ENCODE results near the gene MYOT.

Gene MYOT, protein sequence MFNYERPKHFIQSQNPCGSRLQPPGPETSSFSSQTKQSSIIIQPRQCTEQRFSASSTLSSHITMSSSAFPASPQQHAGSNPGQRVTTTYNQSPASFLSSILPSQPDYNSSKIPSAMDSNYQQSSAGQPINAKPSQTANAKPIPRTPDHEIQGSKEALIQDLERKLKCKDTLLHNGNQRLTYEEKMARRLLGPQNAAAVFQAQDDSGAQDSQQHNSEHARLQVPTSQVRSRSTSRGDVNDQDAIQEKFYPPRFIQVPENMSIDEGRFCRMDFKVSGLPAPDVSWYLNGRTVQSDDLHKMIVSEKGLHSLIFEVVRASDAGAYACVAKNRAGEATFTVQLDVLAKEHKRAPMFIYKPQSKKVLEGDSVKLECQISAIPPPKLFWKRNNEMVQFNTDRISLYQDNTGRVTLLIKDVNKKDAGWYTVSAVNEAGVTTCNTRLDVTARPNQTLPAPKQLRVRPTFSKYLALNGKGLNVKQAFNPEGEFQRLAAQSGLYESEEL

DNA sequence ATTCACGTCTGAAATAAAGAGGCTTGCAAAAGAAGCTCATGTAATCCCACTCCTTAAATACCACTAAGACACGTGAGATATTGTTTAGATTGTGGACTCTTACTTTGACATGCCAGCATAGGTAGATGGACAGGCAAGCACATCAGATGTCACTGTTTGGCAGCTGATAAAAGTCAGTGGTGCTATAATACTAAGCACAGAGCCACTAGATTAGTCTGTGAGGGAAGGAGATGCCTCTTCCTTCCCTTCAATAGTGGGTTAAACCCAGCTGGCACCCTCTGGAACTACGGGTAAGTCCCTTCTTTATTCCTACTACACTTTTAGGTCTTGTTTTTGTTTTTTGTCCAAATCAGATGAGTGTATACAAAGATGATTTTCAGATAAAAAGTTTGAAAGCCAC is at the start of gene MYOT:
MYOT (plus strand) TSS at position 197 of the 400 bp plus-strand sequence. CDS start 2,792 bp downstream, outside the sequence.
- Mint-ChIP-seq H3K27ac (no peak within 1 kb of the TSS), H3K4me3 (no peak within 1 kb of the TSS), H3K27me3 (no peaks in the 10 kb centered on the region), H3K36me3 (ENCODE audit: low read depth) (peaks cover 2% of the 10 kb centered on the region), H3K9me3 (no peaks in the 10 kb centered on the region), H3K4me1 (no peaks in the 10 kb centered on the region)
- no peak for ATAC-seq
- DNase-seq: no peak

DNA sequence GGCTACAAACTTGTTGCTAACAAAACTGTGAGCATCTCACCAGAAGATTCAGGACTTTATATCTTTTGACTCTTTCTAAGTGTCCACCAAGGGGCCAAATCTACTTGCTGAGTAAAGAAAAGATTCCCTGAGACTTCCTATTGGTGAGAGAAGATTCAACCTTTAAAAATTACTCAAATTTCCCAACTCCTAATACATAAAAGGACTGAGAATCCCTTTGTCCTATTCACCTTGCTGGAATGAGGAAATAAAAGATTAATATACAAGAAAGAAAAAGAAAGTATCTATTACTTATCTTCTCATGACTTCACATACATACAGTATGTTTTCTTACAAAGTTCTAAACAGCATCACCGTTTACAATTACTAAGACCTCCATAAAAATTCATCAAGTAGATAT is 47.9 kb upstream of the MYOT start:
- H3K4me3 Mint-ChIP-seq: no peak overlapping the region
- ATAC-seq (no peak), DNase-seq (no peak)
- H3K4me1 Mint-ChIP-seq: no peaks in the 10 kb centered on the region
- peaks cover 2% of the 10 kb centered on the region for H3K27me3 Mint-ChIP-seq
- H3K36me3 Mint-ChIP-seq (ENCODE audit: low read depth): no peaks in the 10 kb centered on the region
- no peaks in the 10 kb centered on the region for H3K9me3 Mint-ChIP-seq
- no peak overlapping the region for H3K27ac Mint-ChIP-seq

- Mint-ChIP-seq H3K27ac (no peak overlapping the region), H3K9me3 (peaks cover 7% of the 10 kb centered on the region), H3K36me3 (ENCODE audit: low read depth) (peaks cover 4% of the 10 kb centered on the region), H3K4me1 (no peaks in the 10 kb centered on the region), H3K4me3 (no peak overlapping the region), H3K27me3 (peaks cover 3% of the 10 kb centered on the region)
- ATAC-seq: no peak
- DNase-seq: no peak
Observed at GRCh38 chr5:137822158-137822764, 45.4 kb upstream of the MYOT start.

- no peak for DNase-seq
- Mint-ChIP-seq H3K4me1 (no peaks in the 10 kb centered on the region), H3K4me3 (no peak overlapping the region), H3K27me3 (peaks cover 2% of the 10 kb centered on the region), H3K36me3 (ENCODE audit: low read depth) (peaks cover 4% of the 10 kb centered on the region), H3K27ac (no peak overlapping the region), H3K9me3 (peaks cover 7% of the 10 kb centered on the region)
- no peak for ATAC-seq
Observed at GRCh38 chr5:137822984-137823383, 44.7 kb upstream of the MYOT start.

- no peak overlapping the region for H3K27ac Mint-ChIP-seq
- no peak for ATAC-seq
- no peak for DNase-seq
- peaks cover 2% of the 10 kb centered on the region for H3K27me3 Mint-ChIP-seq
- peaks cover 4% of the 10 kb centered on the region for H3K36me3 Mint-ChIP-seq (ENCODE audit: low read depth)
- H3K4me1 Mint-ChIP-seq: no peaks in the 10 kb centered on the region
- H3K9me3 Mint-ChIP-seq: peaks cover 7% of the 10 kb centered on the region
- no peak overlapping the region for H3K4me3 Mint-ChIP-seq
Observed at GRCh38 chr5:137825165-137825564, 42.5 kb upstream of the MYOT start.

DNA sequence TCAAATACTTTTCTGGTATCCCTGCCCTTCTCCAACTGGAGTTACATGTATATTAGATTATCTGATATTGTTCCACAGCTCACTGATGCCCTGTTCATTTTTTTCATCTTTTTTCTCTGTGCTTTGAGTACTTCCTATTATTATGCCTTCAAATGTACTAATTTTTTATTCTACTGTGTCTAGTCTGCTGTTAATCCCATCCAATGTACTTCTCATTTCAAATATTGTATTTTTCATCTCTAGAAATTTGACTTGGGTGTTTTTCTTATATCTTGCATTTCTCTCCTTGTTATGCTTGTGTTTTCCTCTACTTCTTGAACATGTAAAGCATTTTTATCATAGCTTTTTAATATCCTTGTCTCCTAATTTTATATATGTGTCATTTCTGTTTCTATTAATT is 41.6 kb upstream of the MYOT start:
- no peak for ATAC-seq
- H3K36me3 Mint-ChIP-seq (ENCODE audit: low read depth): peaks cover 4% of the 10 kb centered on the region
- H3K4me3 Mint-ChIP-seq: no peak overlapping the region
- no peak overlapping the region for H3K27ac Mint-ChIP-seq
- no peaks in the 10 kb centered on the region for H3K4me1 Mint-ChIP-seq
- DNase-seq: no peak
- H3K9me3 Mint-ChIP-seq: peaks cover 7% of the 10 kb centered on the region
- peaks cover 2% of the 10 kb centered on the region for H3K27me3 Mint-ChIP-seq

- no peaks in the 10 kb centered on the region for H3K4me1 Mint-ChIP-seq
- H3K27me3 Mint-ChIP-seq: peaks cover 2% of the 10 kb centered on the region
- H3K4me3 Mint-ChIP-seq: no peak overlapping the region
- no peak for ATAC-seq
- H3K36me3 Mint-ChIP-seq (ENCODE audit: low read depth): peaks cover 4% of the 10 kb centered on the region
- peaks cover 7% of the 10 kb centered on the region for H3K9me3 Mint-ChIP-seq
- DNase-seq: no peak
- H3K27ac Mint-ChIP-seq: no peak overlapping the region
Observed at GRCh38 chr5:137828180-137828579, 39.5 kb upstream of the MYOT start.

DNA sequence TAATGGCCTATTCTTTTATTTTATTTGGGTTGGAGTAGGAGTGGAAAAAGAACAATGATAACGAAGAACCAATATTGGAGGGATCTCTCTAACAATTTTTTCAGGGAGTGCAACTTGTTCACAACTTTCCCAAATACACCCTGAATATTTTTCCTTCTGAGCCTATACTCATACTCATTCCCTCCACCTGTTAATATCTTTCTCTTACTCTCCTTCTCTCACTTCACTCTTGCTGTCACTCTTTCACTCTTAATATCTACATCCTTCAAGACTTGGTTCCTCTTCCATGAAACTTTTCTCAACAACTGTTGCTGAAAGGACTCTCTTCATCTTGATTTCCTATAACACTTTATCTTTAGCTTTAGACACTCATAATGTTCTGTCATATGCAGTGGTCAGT is 39.0 kb upstream of the MYOT start:
- no peaks in the 10 kb centered on the region for H3K4me1 Mint-ChIP-seq
- no peak for DNase-seq
- peaks cover 2% of the 10 kb centered on the region for H3K27me3 Mint-ChIP-seq
- ATAC-seq: no peak
- peaks cover 7% of the 10 kb centered on the region for H3K9me3 Mint-ChIP-seq
- H3K36me3 Mint-ChIP-seq (ENCODE audit: low read depth): peaks cover 4% of the 10 kb centered on the region
- no peak overlapping the region for H3K4me3 Mint-ChIP-seq
- no peak overlapping the region for H3K27ac Mint-ChIP-seq

DNA sequence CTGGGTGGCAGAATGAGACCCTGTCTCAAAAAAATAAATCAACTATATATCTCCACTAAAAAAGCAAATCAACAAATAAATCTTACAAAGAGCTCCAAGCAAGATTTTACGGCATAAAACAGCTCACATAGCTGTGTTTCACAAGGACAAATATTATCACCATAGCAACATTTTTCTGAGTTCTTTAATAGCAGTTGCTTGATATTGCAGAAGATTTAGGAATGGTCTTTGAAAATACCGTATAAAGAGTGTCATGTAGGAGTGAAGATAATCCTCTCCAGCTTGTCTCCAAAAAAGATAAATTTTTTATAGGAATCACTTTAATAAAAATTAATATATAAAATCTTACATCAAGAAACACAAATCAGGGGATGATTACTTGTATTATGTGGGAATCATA is 36.6 kb upstream of the MYOT start:
- H3K4me3 Mint-ChIP-seq: no peak overlapping the region
- no peak for DNase-seq
- no peak overlapping the region for H3K27ac Mint-ChIP-seq

DNA sequence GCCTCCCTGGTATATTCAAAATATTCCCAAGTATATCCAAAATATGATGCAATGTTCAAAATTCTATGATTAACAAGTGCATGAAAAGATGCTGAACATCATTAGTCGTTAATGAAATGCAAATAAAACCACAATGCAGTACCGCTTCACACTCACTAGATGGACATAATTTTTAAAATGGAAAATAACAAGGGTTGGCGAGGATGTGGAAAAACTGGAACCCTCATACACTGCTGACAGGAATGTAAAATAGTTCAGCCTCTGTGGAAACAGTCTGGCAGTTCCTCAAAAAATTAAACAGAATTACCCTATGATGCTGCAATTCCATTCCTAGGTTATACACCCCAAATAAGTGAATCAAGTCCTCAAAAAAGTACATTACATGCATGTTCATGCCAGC is 36.1 kb upstream of the MYOT start:
- ATAC-seq: no peak

More for the DNA sequence above, 36.6 kb upstream of the MYOT start:
- no peak for ATAC-seq
- H3K4me1 Mint-ChIP-seq: no peaks in the 10 kb centered on the region
- peaks cover 2% of the 10 kb centered on the region for H3K36me3 Mint-ChIP-seq (ENCODE audit: low read depth)
- peaks cover 5% of the 10 kb centered on the region for H3K9me3 Mint-ChIP-seq
- peaks cover 2% of the 10 kb centered on the region for H3K27me3 Mint-ChIP-seq

DNA sequence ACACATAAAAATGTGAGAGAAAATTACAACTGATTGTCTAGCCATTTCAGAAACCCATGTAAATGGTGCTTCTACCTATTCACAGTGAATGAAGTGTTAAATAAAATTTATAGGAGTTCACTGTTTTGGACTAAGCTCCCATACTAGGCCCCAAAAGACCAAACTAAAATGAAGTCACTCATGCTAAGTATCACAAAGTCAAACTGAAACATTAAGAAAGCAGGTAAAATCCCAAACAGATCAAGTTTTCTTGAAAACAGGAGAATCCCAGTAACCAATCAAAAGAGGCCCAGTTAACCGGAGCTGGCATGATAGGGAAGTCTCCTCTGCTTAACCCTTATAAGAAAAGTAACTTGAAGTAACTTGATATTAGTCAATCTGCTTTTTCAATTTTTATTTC is 35.2 kb upstream of the MYOT start:
- Mint-ChIP-seq H3K4me1 (no peaks in the 10 kb centered on the region), H3K36me3 (ENCODE audit: low read depth) (no peaks in the 10 kb centered on the region), H3K27ac (no peak overlapping the region), H3K9me3 (no peaks in the 10 kb centered on the region), H3K4me3 (no peak overlapping the region), H3K27me3 (no peaks in the 10 kb centered on the region)
- no peak for DNase-seq
- no peak for ATAC-seq

More for the DNA sequence above, 36.1 kb upstream of the MYOT start:
- no peak overlapping the region for H3K27ac Mint-ChIP-seq
- peaks cover 2% of the 10 kb centered on the region for H3K27me3 Mint-ChIP-seq
- H3K36me3 Mint-ChIP-seq (ENCODE audit: low read depth): no peaks in the 10 kb centered on the region
- no peak overlapping the region for H3K4me3 Mint-ChIP-seq
- peaks cover under 1% of the 10 kb centered on the region for H3K9me3 Mint-ChIP-seq
- no peaks in the 10 kb centered on the region for H3K4me1 Mint-ChIP-seq
- DNase-seq: no peak

DNA sequence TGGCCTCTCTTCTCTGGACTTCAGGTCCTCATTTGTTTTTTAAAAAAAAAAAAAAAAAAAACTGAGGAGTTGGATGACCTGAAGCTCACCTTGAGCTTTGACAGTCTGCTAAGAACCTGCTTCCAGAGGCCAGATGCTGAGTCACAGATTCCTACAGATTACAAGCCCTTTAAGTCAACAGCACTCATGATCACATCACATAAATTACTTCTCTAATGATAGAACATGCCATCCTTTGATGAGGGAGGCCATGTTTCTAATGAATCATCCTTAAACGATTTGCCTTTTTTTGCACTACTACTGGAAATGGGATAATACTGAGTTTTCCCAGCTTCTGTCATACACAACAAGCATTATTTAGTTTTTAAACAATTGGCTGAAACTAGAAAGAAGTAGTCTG is 34.2 kb upstream of the MYOT start:
- DNase-seq: no peak
- Mint-ChIP-seq H3K4me3 (no peak overlapping the region), H3K36me3 (ENCODE audit: low read depth) (no peaks in the 10 kb centered on the region), H3K4me1 (no peaks in the 10 kb centered on the region), H3K27me3 (no peaks in the 10 kb centered on the region), H3K27ac (no peak overlapping the region), H3K9me3 (no peaks in the 10 kb centered on the region)
- no peak for ATAC-seq

- Mint-ChIP-seq H3K27ac (no peak overlapping the region), H3K4me3 (no peak overlapping the region), H3K36me3 (ENCODE audit: low read depth) (no peaks in the 10 kb centered on the region), H3K27me3 (no peaks in the 10 kb centered on the region), H3K4me1 (no peaks in the 10 kb centered on the region), H3K9me3 (no peaks in the 10 kb centered on the region)
- DNase-seq (no peak), ATAC-seq (no peak)
Observed at GRCh38 chr5:137834498-137835049, 33.1 kb upstream of the MYOT start.

GRCh38 chr5:137836298-137836697 is 31.4 kb upstream of the MYOT start:
- DNase-seq (no peak), ATAC-seq (no peak)
- Mint-ChIP-seq H3K36me3 (ENCODE audit: low read depth) (no peaks in the 10 kb centered on the region), H3K27ac (no peak overlapping the region), H3K4me3 (no peak overlapping the region), H3K4me1 (no peaks in the 10 kb centered on the region), H3K9me3 (no peaks in the 10 kb centered on the region), H3K27me3 (no peaks in the 10 kb centered on the region)

DNA sequence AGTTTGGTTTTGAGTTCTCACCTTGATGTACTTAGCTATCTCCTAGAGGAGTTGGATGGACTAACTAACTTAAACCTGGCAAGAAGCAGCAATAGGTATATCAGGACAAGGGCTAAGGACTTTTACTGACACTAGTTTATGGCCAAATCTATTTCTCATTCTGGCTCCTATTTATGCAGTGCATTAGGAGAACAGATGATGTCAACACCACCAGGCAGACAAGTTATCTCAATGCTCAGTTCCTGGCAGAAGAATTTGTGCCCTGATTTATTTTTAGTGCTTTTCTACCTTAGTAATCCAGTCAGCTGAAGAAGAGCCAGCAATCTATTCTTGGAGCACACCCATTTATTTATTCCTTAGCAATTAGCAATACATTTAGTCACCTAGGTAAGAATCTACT is 30.7 kb upstream of the MYOT start:
- H3K4me1 Mint-ChIP-seq: no peaks in the 10 kb centered on the region
- H3K4me3 Mint-ChIP-seq: no peak overlapping the region
- H3K36me3 Mint-ChIP-seq (ENCODE audit: low read depth): no peaks in the 10 kb centered on the region
- H3K27me3 Mint-ChIP-seq: no peaks in the 10 kb centered on the region
- no peaks in the 10 kb centered on the region for H3K9me3 Mint-ChIP-seq
- DNase-seq (no peak), ATAC-seq (no peak)
- no peak overlapping the region for H3K27ac Mint-ChIP-seq
